Endothelial cell of umbilical vein (primary cell): Measurements from ENCODE around the gene CDH3.

ENCODE experiments used
- EZH2 ChIP-seq: IDR thresholded peaks from 2 replicates; pipeline ENCODE4 v1.6.1; 2012; ENCODE audit warnings: borderline replicate concordance, low read depth, mild to moderate bottlenecking, moderate library complexity, low read length, inconsistent platforms; ENCODE audit not compliant: severe bottlenecking
- GATA2 ChIP-seq: IDR thresholded peaks from 2 replicates; pipeline ENCODE4 v1.7.0; 2011; ENCODE audit warnings: low read depth, mild to moderate bottlenecking, moderate library complexity, mixed read lengths, low read length; ENCODE audit not compliant: insufficient read length, insufficient read depth
- JUN ChIP-seq: IDR thresholded peaks from 2 replicates; pipeline ENCODE4 v1.6.1; 2011; ENCODE audit warnings: borderline replicate concordance, low read depth; ENCODE audit not compliant: insufficient read length, insufficient read depth
- MYC ChIP-seq: IDR thresholded peaks from one replicate; pipeline ENCODE4 v1.6.1; 2011; ENCODE audit warnings: mild to moderate bottlenecking, low read depth, low read length
- POLR2A ChIP-seq: IDR thresholded peaks from 2 replicates; pipeline ENCODE4 v1.6.1; 2012; ENCODE audit warnings: low read depth, mild to moderate bottlenecking, control low read depth, low read length
- POLR2AphosphoS5 ChIP-seq: IDR thresholded peaks from 2 replicates; pipeline ENCODE4 v1.6.1; 2012; ENCODE audit warnings: low read depth, mild to moderate bottlenecking, control low read depth, low read length, moderate library complexity; ENCODE audit not compliant: insufficient read depth
- TF ChIP-seq, protein P1 (sequence below), 2 donors: IDR thresholded peaks; 1 replicate in 1 of 2; 2 replicates in 1 of 2; pipeline ENCODE4 v1.5.1; 2011; ENCODE audit warnings: low read length in 2 of 2, mild to moderate bottlenecking in 2 of 2, moderate library complexity in 2 of 2, control low read depth in 1 of 2, inconsistent platforms in 1 of 2, low read depth in 1 of 2; ENCODE audit not compliant: insufficient read depth in 1 of 2; ENCODE audit errors: extremely low read depth in 1 of 2

DNA sequence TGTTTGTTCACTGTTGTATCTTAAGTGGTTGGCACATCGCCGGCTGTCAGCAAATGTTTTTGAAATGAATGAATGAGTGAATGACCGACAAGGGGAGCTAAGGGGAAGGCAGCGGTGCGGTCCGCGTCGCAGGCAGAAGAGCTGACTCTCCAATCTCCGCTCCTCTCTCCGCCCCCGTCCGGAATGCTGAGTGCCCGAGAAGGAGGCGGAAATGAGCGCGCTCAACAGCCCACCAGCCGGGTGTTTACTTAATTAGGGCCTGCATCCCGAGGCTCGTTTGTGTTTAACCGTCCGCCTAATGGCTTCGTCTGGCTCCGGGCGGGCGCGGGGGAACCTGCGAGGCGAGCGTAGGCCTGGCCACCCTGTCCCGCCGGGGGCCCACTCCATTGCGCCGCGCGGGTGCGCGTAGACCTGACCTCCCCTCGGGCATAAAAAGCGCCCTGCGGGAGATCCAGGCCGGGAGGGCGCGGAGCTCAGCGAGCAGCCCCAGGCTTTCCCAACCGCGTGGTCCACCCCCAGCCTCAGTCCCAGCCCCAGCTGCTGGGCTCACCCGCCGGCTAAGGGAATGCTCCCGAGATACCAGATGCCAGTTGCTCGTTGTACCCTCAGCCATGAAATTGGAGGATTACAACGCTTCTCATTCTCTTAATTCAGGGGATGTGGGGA is 2.5 kb upstream of the CDH3 start:
- TF ChIP-seq, protein P1, sequence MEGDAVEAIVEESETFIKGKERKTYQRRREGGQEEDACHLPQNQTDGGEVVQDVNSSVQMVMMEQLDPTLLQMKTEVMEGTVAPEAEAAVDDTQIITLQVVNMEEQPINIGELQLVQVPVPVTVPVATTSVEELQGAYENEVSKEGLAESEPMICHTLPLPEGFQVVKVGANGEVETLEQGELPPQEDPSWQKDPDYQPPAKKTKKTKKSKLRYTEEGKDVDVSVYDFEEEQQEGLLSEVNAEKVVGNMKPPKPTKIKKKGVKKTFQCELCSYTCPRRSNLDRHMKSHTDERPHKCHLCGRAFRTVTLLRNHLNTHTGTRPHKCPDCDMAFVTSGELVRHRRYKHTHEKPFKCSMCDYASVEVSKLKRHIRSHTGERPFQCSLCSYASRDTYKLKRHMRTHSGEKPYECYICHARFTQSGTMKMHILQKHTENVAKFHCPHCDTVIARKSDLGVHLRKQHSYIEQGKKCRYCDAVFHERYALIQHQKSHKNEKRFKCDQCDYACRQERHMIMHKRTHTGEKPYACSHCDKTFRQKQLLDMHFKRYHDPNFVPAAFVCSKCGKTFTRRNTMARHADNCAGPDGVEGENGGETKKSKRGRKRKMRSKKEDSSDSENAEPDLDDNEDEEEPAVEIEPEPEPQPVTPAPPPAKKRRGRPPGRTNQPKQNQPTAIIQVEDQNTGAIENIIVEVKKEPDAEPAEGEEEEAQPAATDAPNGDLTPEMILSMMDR (IDR thresholded peaks at IDR 0.05; ENCODE audit: extremely low read depth in 1 of 2, insufficient read depth in 1 of 2, low read depth in 1 of 2, low read length in 2 of 2), result no peak
- no peak for TF ChIP-seq POLR2AphosphoS5
- TF ChIP-seq POLR2A, result no peak
- no peak for TF ChIP-seq EZH2
- TF ChIP-seq MYC, result no peak
- TF ChIP-seq JUN, result no peak
- no peak for TF ChIP-seq GATA2
